GM12878 (cell line): Measurements from ENCODE around the gene YRDC. TPM values are rescaled to one million over a fixed set of nuclear protein-coding genes. Genes with fewer than 3 reads are reported as not detected.

Experiments used
- ATAC-seq: fragments of 200-7000 bp; cut with Tn5 transposase; 3 replicates; pipeline ENCODE4 v1.9.1; 2020; ENCODE audit warnings: mild to moderate bottlenecking, moderate library complexity
- BruUV-seq: library from RNA; stranded (reverse); fragments of 400-500 nt; replicated peaks from 2 replicates; lab custom pipeline; 2021; lab: Mats Ljungman, UMichigan
- CTCF ChIA-PET: fragments of 300-600 bp; sonication (Branson Sonifier 250); formaldehyde crosslinking; extraction: SDS; loops from one replicate; lab custom pipeline; 2021; ENCODE audit warnings: inconsistent platforms; lab: Yijun Ruan, JAX
- POLR2A ChIA-PET: fragments of 350-600 bp; formaldehyde crosslinking; extraction: SDS; loops from one replicate; lab custom pipeline; 2021; ENCODE audit warnings: inconsistent platforms; lab: Charles Lee
- RAD21 ChIA-PET: fragments of 300-600 bp; sonication (Branson Sonifier 250); formaldehyde crosslinking; loops from one replicate; lab custom pipeline; 2023; ENCODE audit warnings: antibody characterized with exemption; ENCODE audit not compliant: unreplicated experiment; lab: Charles Lee
- SMC1A ChIA-PET: fragments of 300-600 bp; sonication (Branson Sonifier 250); formaldehyde crosslinking; loops from one replicate; lab custom pipeline; 2023; ENCODE audit not compliant: unreplicated experiment, uncharacterized antibody; lab: Charles Lee
- DNase-seq: peaks from one replicate; pipeline ENCODE4 v3.0.0-alpha.2; 2011; ENCODE audit warnings: low read depth, low spot score
- FAIRE-seq: peaks from 3 replicates; lab custom pipeline; 2011; peaks lifted over from hg19 to GRCh38; lab: Jason Lieb, UNC
- H2AFZ ChIP-seq: 2 replicates; pipeline ENCODE4 v1.6.0; 2011; ENCODE audit warnings: low read depth, low read length, control low read depth; ENCODE audit not compliant: control insufficient read depth
- H3K27ac ChIP-seq: 2 replicates; pipeline ENCODE4 v1.5.1; 2011; ENCODE audit warnings: control low read depth; ENCODE audit not compliant: control insufficient read depth, insufficient read depth
- H3K27me3 ChIP-seq, 2 experiments: replicated peaks in 1 of 2; 2 replicates each; pipeline versions ENCODE4 v1.6.0 to v1.6.1; 2011; ENCODE audit warnings: low read length in 1 of 2; ENCODE audit not compliant: control insufficient read depth in 2 of 2, insufficient read depth in 2 of 2
- H3K36me3 ChIP-seq, 2 experiments: 2 replicates each; pipeline ENCODE4 v1.5.1; 2011; ENCODE audit warnings: low read length in 1 of 2; ENCODE audit not compliant: control insufficient read depth in 2 of 2, insufficient read depth in 2 of 2
- H3K4me1 ChIP-seq: 2 replicates; pipeline ENCODE4 v1.6.1; 2011; ENCODE audit warnings: mild to moderate bottlenecking, low read length, moderate library complexity, mixed read lengths; ENCODE audit not compliant: control insufficient read depth, insufficient read depth
- H3K4me2 ChIP-seq: 2 replicates; pipeline ENCODE4 v1.6.0; 2011; ENCODE audit warnings: control low read depth; ENCODE audit not compliant: control insufficient read depth, insufficient read depth
- H3K4me3 ChIP-seq: fragments of 200-600 bp; sonication (generic); 2 replicates; pipeline ENCODE4 v1.5.1; 2016
- H3K79me2 ChIP-seq: 2 replicates; pipeline ENCODE4 v1.6.0; 2011; ENCODE audit warnings: low read length; ENCODE audit not compliant: control insufficient read depth, insufficient read depth
- H3K9ac ChIP-seq: 2 replicates; pipeline ENCODE4 v1.8.0; 2011; ENCODE audit warnings: low read length, control low read depth, mixed read lengths; ENCODE audit not compliant: control insufficient read depth, insufficient read depth
- H3K9me3 ChIP-seq: replicated peaks from 3 replicates; pipeline ENCODE4 v1.5.1; 2011; ENCODE audit warnings: mild to moderate bottlenecking, low read length; ENCODE audit not compliant: control insufficient read depth, insufficient read depth
- H4K20me1 ChIP-seq: 2 replicates; pipeline ENCODE4 v1.6.0; 2011; ENCODE audit not compliant: control insufficient read depth, insufficient read depth
- CREB1 ChIP-seq: IDR thresholded peaks from 2 replicates; pipeline ENCODE4 v1.6.1; 2012; ENCODE audit warnings: low read depth, mild to moderate bottlenecking, inconsistent platforms
- IRF5 ChIP-seq: fragments of 450-650 bp; IDR thresholded peaks from 2 replicates; pipeline ENCODE4 v1.6.1; 2017; ENCODE audit warnings: borderline replicate concordance
- POU2F2 ChIP-seq: IDR thresholded peaks from 3 replicates; pipeline ENCODE4 v1.6.1; 2011; ENCODE audit warnings: low read depth, mild to moderate bottlenecking, low read length, borderline replicate concordance
- RAD21 ChIP-seq: IDR thresholded peaks from 2 replicates; pipeline ENCODE4 v1.6.1; 2011; ENCODE audit warnings: mild to moderate bottlenecking, low read depth, low read length, moderate library complexity; ENCODE audit not compliant: insufficient read depth
- SMC3 ChIP-seq: IDR thresholded peaks from 2 replicates; pipeline ENCODE4 v1.6.1; 2011; ENCODE audit warnings: low read length, improper control_type of control experiment, borderline replicate concordance
- USF2 ChIP-seq: IDR thresholded peaks from 2 replicates; pipeline ENCODE4 v1.6.1; 2011; ENCODE audit warnings: low read depth, low read length, improper control_type of control experiment, borderline replicate concordance
- YY1 ChIP-seq: IDR thresholded peaks from 2 replicates; pipeline ENCODE4 v1.6.1; 2011; ENCODE audit warnings: low read depth, mild to moderate bottlenecking, low read length
- ZBTB4 ChIP-seq: fragments of 450-650 bp; formaldehyde crosslinking; IDR thresholded peaks from 2 replicates; pipeline ENCODE4 v1.4.0; 2022; ENCODE audit warnings: mild to moderate bottlenecking, moderate library complexity
- WGBS: methylation state at CpG from one replicate; pipeline ENCODE4 v1.1.6; 2016; ENCODE audit warnings: low lambda C conversion rate; ENCODE audit not compliant: insufficient replicate concordance, insufficient coverage; ENCODE audit errors: missing lambda C conversion rate; 5-methylcytosine and 5-hydroxymethylcytosine counted together
- in situ Hi-C: fragments of 300-500 bp; cut with MboI; formaldehyde crosslinking; loops from 9 replicates; pipeline ENCODE4 v1.14.3; 2018; ENCODE audit warnings: mixed read lengths
- intact Hi-C: fragments of 100-400 bp; cut with micrococcal nuclease; formaldehyde crosslinking; loops from one replicate; pipeline ENCODE4 v1.14.2; 2022; ENCODE audit not compliant: unreplicated experiment
- polyA plus RNA-seq, 11 experiments: library from polyadenylated mRNA; depleted of rRNA in 4 of 11; unstranded in 6 of 11; stranded (reverse) in 5 of 11; fragments of >200 nt; fragmentation: Nextera tagmentation in 4 of 11; fragmentation: Illumina TruSeq in 1 of 11; extraction: Ambion mirVana in 4 of 11; extraction: Trizol in 1 of 11; gene quantifications; 1 replicate in 1 of 11; 2 replicates in 10 of 11; pipeline versions ENCODE4 v1.2.1 to v1.2.3, GENCODE V29; 2011 to 2016; ENCODE audit warnings: inconsistent platforms in 2 of 11, missing spikeins in 2 of 11, low read depth in 1 of 11
- total RNA-seq, 4 experiments: library from RNA; depleted of rRNA in 3 of 4; stranded (reverse); fragments of >200 nt in 3 of 4; fragmentation: Illumina TruSeq in 1 of 4; extraction: Trizol in 1 of 4; gene quantifications; 2 replicates each; pipeline versions ENCODE4 v1.2.1 to v1.2.3, GENCODE V29; 2013 to 2021
- TF ChIP-seq, protein P1 (sequence below): IDR thresholded peaks from 2 replicates; pipeline ENCODE4 v1.6.1; 2011; ENCODE audit warnings: low read depth, mild to moderate bottlenecking, low read length, moderate library complexity, borderline replicate concordance; ENCODE audit errors: extremely low read depth
- TF ChIP-seq, protein P2 (sequence below), 3 experiments: IDR thresholded peaks in 2 of 3; conservative IDR thresholded peaks in 1 of 3; 2 replicates each; pipeline ENCODE4 v1.5.1; 2011; ENCODE audit warnings: low read depth in 3 of 3, low read length in 3 of 3, mild to moderate bottlenecking in 3 of 3, control low read depth in 2 of 3, moderate library complexity in 2 of 3, inconsistent platforms in 1 of 3, mixed read lengths in 1 of 3; ENCODE audit not compliant: control insufficient read depth in 2 of 3, insufficient read depth in 1 of 3; ENCODE audit errors: extremely low read depth in 1 of 3

Gene YRDC
- total and polyA plus RNA-seq, 10 of the 15 experiments (the other 5 are each of a cell fraction or from before 2014, with no cell fraction given), result 2.9 to 36.2 (median 19.3) TPM

- H3K4me2 ChIP-seq, result no peak overlapping the region
- no peak for TF ChIP-seq USF2
- TF ChIP-seq, protein P1, sequence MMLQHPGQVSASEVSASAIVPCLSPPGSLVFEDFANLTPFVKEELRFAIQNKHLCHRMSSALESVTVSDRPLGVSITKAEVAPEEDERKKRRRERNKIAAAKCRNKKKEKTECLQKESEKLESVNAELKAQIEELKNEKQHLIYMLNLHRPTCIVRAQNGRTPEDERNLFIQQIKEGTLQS, result no peak
- TF ChIP-seq, protein P2, sequence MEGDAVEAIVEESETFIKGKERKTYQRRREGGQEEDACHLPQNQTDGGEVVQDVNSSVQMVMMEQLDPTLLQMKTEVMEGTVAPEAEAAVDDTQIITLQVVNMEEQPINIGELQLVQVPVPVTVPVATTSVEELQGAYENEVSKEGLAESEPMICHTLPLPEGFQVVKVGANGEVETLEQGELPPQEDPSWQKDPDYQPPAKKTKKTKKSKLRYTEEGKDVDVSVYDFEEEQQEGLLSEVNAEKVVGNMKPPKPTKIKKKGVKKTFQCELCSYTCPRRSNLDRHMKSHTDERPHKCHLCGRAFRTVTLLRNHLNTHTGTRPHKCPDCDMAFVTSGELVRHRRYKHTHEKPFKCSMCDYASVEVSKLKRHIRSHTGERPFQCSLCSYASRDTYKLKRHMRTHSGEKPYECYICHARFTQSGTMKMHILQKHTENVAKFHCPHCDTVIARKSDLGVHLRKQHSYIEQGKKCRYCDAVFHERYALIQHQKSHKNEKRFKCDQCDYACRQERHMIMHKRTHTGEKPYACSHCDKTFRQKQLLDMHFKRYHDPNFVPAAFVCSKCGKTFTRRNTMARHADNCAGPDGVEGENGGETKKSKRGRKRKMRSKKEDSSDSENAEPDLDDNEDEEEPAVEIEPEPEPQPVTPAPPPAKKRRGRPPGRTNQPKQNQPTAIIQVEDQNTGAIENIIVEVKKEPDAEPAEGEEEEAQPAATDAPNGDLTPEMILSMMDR (IDR thresholded peaks at IDR 0.05 in 2 of 3, conservative IDR thresholded peaks at IDR 0.05 in 1 of 3; ENCODE audit: control insufficient read depth in 2 of 3, extremely low read depth in 1 of 3, insufficient read depth in 1 of 3, low read depth in 3 of 3, low read length in 3 of 3), result peak; percentile 84 to 96 (median 94)
- TF ChIP-seq SMC3, result peak; percentile 38; the same call in 1 of the 2 replicates
- no peak for TF ChIP-seq ZBTB4 (CRISPR knock-in tag)
- TF ChIP-seq CREB1, result peak; percentile 28; the same call in 1 of the 2 replicates
- TF ChIP-seq POU2F2, result peak; percentile 64; the same call in 1 of the 3 replicates
- TF ChIP-seq YY1, result peak; percentile 77; the same call in 1 of the 2 replicates
- peak; percentile 69 for TF ChIP-seq RAD21
- no peak for TF ChIP-seq IRF5
- TF ChIP-seq, all 136 proteins: peak for 6
- RAD21 ChIA-PET, result no interaction called here
- Histone ChIP-seq H3K27me3 (no peaks in the 10 kb centered on the region), H3K79me2 (peaks cover 25% of the 10 kb centered on the region), H4K20me1 (no peaks in the 10 kb centered on the region), H3K36me3 (peaks cover 9 to 11% of the 10 kb centered on the region in 2 experiments; a peak in 3 of 4 replicates), H2AFZ (no peak overlapping the region), H3K9me3 (no peaks in the 10 kb centered on the region), H3K9ac (no peak overlapping the region), H3K4me3 (no peak overlapping the region), H3K27ac (no peak overlapping the region), H3K4me1 (peaks cover 11% of the 10 kb centered on the region)
- DNase-seq (no peak), FAIRE-seq (peak; percentile 93), ATAC-seq (peak; percentile 64)
- POLR2A ChIA-PET, result no interaction called here
- SMC1A ChIA-PET, result interaction anchor here (0.7 kb wide), 1 partner anchor 48 kb away, joined by 3 read pairs; the partner anchor contains the start of gene MTF1
- CTCF ChIA-PET, result interaction anchor here (0.9 to 2.9 kb wide), 3 partner anchors 26 to 49 kb away, joined by 3 to 13 read pairs (median 3); partner anchors contain the start of gene MTF1
- intact Hi-C loops, result loop anchor here (1.0 kb wide), 1 partner anchor 48 kb away; the partner anchor contains the start of gene MTF1
- no TSS peak for BruUV-seq
- WGBS, result 22% methylated on average over 7 of the region's 7 CpGs
- in situ Hi-C loops, result no loop called here
These were observed 3.1 kb upstream of the YRDC start for GRCh38 chr1:37811027-37811655.
